ENCODE measurements around the gene SLC8B1. TPM values are rescaled to one million over a fixed set of nuclear protein-coding genes. Genes with fewer than 3 reads are reported as not detected.

The SLC8B1 gene
- total RNA-seq, 1 experiment from 2014 or later = 30.9 TPM

- Histone ChIP-seq H3K9me2 (ENCODE audit: insufficient read depth) (no peaks in the 10 kb centered on the region), H3K9ac (ENCODE audit: low read length) (no peak overlapping the region), H3K79me2 (ENCODE audit: insufficient read depth, low read length) (no peaks in the 10 kb centered on the region), H3K36me3 (ENCODE audit: control insufficient read depth in 1 of 2, insufficient read depth in 2 of 2, low read length in 2 of 2) (peaks cover 0 to 5% of the 10 kb centered on the region in 2 experiments; a peak in 1 of 4 replicates), H4K20me1 (ENCODE audit: insufficient read depth) (no peaks in the 10 kb centered on the region), H3K4me1 (ENCODE audit: control insufficient read depth in 1 of 2, insufficient read depth in 2 of 2, low read length in 2 of 2) (no peaks in the 10 kb centered on the region), H3K4me2 (ENCODE audit: low read length) (no peak overlapping the region), H3K27me3 (ENCODE audit: insufficient read depth, low read length) (no peaks in the 10 kb centered on the region), H3K4me3 (replicated peaks in 1 of 2; ENCODE audit: low read depth in 1 of 2, low read length in 2 of 2) (no peak overlapping the region), H3K9me3 (ENCODE audit: control insufficient read depth in 1 of 2, insufficient read depth in 1 of 2, low read depth in 1 of 2, low read length in 2 of 2) (no peaks in the 10 kb centered on the region), H2AFZ (ENCODE audit: low read depth, low read length, poor library complexity, severe bottlenecking) (no peak overlapping the region), H3K27ac (ENCODE audit: low read depth, low read length) (no peak overlapping the region)
- ATAC-seq (no peak), DNase-seq (ENCODE audit: low read depth, low spot score) (no peak)
- ChIA-PET POLR2A (no interaction called here), CTCF (no interaction called here), RAD21 (ENCODE audit: low non-redundant PET in 1 of 2, low total read pairs in 2 of 2, uncharacterized antibody in 2 of 2, unreplicated experiment in 2 of 2) (no interaction called here)
- TF ChIP-seq ZBTB33 (IDR thresholded peaks at IDR 0.05; ENCODE audit: extremely low read depth, insufficient replicate concordance, low read length) (no peak), EGR1 (IDR thresholded peaks at IDR 0.05; ENCODE audit: low read depth) (no peak), MAX (IDR thresholded peaks at IDR 0.05) (no peak)
- intact Hi-C loops (cut with micrococcal nuclease) = no loop called here
- no TSS peak for BruUV-seq (replicated peaks)
Observed at GRCh38 chr12:113276306-113276705, 58.6 kb downstream of the SLC8B1 start.

GRCh38 chr12:113274848-113275247, 60.1 kb downstream of the SLC8B1 start:
- Histone ChIP-seq H3K9me2 (ENCODE audit: insufficient read depth) (no peaks in the 10 kb centered on the region), H3K4me3 (replicated peaks in 1 of 2; ENCODE audit: low read depth in 1 of 2, low read length in 2 of 2) (no peak overlapping the region), H3K4me1 (ENCODE audit: control insufficient read depth in 1 of 2, insufficient read depth in 2 of 2, low read length in 2 of 2) (no peaks in the 10 kb centered on the region), H3K36me3 (ENCODE audit: control insufficient read depth in 1 of 2, insufficient read depth in 2 of 2, low read length in 2 of 2) (peaks cover 0 to 5% of the 10 kb centered on the region in 2 experiments; a peak in 1 of 4 replicates), H3K4me2 (ENCODE audit: low read length) (no peak overlapping the region), H2AFZ (ENCODE audit: low read depth, low read length, poor library complexity, severe bottlenecking) (no peak overlapping the region), H3K9ac (ENCODE audit: low read length) (no peak overlapping the region), H3K27ac (ENCODE audit: low read depth, low read length) (no peak overlapping the region), H3K79me2 (ENCODE audit: insufficient read depth, low read length) (no peaks in the 10 kb centered on the region), H4K20me1 (ENCODE audit: insufficient read depth) (no peaks in the 10 kb centered on the region), H3K27me3 (ENCODE audit: insufficient read depth, low read length) (no peaks in the 10 kb centered on the region), H3K9me3 (ENCODE audit: control insufficient read depth in 1 of 2, insufficient read depth in 1 of 2, low read depth in 1 of 2, low read length in 2 of 2) (no peaks in the 10 kb centered on the region)
- RAD21 ChIA-PET (ENCODE audit: low non-redundant PET in 1 of 2, low total read pairs in 2 of 2, uncharacterized antibody in 2 of 2, unreplicated experiment in 2 of 2) = no interaction called here
- intact Hi-C loops (cut with micrococcal nuclease) = no loop called here
- CTCF ChIA-PET = no interaction called here
- BruUV-seq (replicated peaks) = no TSS peak
- POLR2A ChIA-PET = no interaction called here
- DNase-seq (ENCODE audit: low read depth, low spot score) (no peak), ATAC-seq (no peak)
- TF ChIP-seq CEBPB (IDR thresholded peaks at IDR 0.05; ENCODE audit: low read depth) = no peak
- no peak for TF ChIP-seq POLR2AphosphoS5 (IDR thresholded peaks at IDR 0.05; ENCODE audit: low read depth, low read length)
- no peak for TF ChIP-seq SIN3A (IDR thresholded peaks at IDR 0.05; ENCODE audit: low read depth)
- TF ChIP-seq TCF7L2 (IDR thresholded peaks at IDR 0.05; ENCODE audit: borderline replicate concordance, extremely low read depth, insufficient read depth, insufficient read length) = no peak
- no peak for TF ChIP-seq REST (IDR thresholded peaks at IDR 0.05; ENCODE audit: low read depth)
- no peak for TF ChIP-seq ZNF274 (IDR thresholded peaks at IDR 0.05; ENCODE audit: low read depth, low read length)
- TF ChIP-seq SP1 (IDR thresholded peaks at IDR 0.05; ENCODE audit: low read depth) = no peak
- no peak for TF ChIP-seq SRF (IDR thresholded peaks at IDR 0.05; ENCODE audit: low read depth)
- TF ChIP-seq POLR2A (IDR thresholded peaks at IDR 0.05; ENCODE audit: borderline replicate concordance, extremely low read depth, insufficient read depth, insufficient read length) = no peak
- no peak for TF ChIP-seq ZBTB33 (IDR thresholded peaks at IDR 0.05; ENCODE audit: extremely low read depth, insufficient replicate concordance, low read length)
- TF ChIP-seq CBX3 (IDR thresholded peaks at IDR 0.05; ENCODE audit: low read depth) = no peak
- TF ChIP-seq ELF1 (IDR thresholded peaks at IDR 0.05; ENCODE audit: borderline replicate concordance, low read depth) = no peak
